ENCODE measurements around the gene SLC25A53. TPM values are rescaled to one million over a fixed set of nuclear protein-coding genes. Genes with fewer than 3 reads are reported as not detected.

SLC25A53 gene
- total and polyA plus RNA-seq, 2 donors (not counting 1 experiment from before 2014, with no cell fraction given): 10.3 to 20.7 TPM

DNA sequence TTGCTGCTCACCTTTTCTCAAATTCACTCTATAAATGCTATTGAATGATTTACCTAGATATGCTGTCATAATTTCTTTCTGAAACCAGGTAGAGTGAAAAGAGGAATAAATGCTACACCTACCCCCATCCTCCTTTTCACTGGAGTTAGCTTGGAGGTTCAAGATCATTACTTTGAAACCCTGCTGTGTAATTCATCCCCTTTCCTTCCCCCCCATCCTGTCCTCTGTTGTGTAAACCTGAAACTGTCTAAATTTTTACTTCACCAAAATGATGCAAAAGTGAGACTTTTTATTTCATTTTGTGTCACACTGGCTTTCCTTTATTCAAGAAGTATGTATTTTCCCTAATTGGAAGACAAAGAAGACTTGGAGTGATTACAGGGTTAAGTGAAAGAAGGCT, 39.0 kb downstream of the SLC25A53 start:
- Histone ChIP-seq H3K27ac (ENCODE audit: low read length in 2 of 2) (no peak overlapping the region), H3K27me3 (replicated peaks in 1 of 4; ENCODE audit: control extremely low read depth in 1 of 4, control insufficient read depth in 3 of 4, insufficient read depth in 4 of 4, low read length in 3 of 4) (no peaks in the 10 kb centered on the region), H3K9ac (ENCODE audit: low read length) (no peak overlapping the region), H3K4me2 (replicated peaks; ENCODE audit: low read depth, low read length, poor library complexity, severe bottlenecking) (no peak overlapping the region), H3K9me3 (ENCODE audit: control extremely low read depth in 1 of 3, control insufficient read depth in 2 of 3, insufficient read depth in 1 of 3, low read length in 2 of 3) (no peaks in the 10 kb centered on the region), H4K20me1 (ENCODE audit: control insufficient read depth, insufficient read depth, low read length, poor library complexity, severe bottlenecking) (no peaks in the 10 kb centered on the region), H2AFZ (ENCODE audit: insufficient read depth, low read depth, low read length, poor library complexity, severe bottlenecking) (no peak overlapping the region), H3K36me3 (replicated peaks in 1 of 2; ENCODE audit: control extremely low read depth in 1 of 2, control insufficient read depth in 1 of 2, extremely low read depth in 1 of 2, insufficient read depth in 2 of 2, low read length in 1 of 2) (no peaks in the 10 kb centered on the region), H3K4me3 (ENCODE audit: control extremely low read depth in 1 of 5, extremely low read depth in 1 of 5, insufficient read depth in 1 of 5, low read depth in 2 of 5, low read length in 4 of 5) (no peak overlapping the region), H3K79me2 (ENCODE audit: control insufficient read depth, insufficient read depth, low read length) (no peaks in the 10 kb centered on the region), H3K4me1 (ENCODE audit: control insufficient read depth in 2 of 2, insufficient read depth in 2 of 2, low read length in 2 of 2) (peaks cover 25 to 31% of the 10 kb centered on the region in 2 donors)
- ATAC-seq (ENCODE audit: low read depth): no peak
- Mint-ChIP-seq H3K4me3 (no peak overlapping the region), H3K27ac (no peak overlapping the region), H3K9me3 (ENCODE audit: insufficient read depth) (no peaks in the 10 kb centered on the region), H3K27me3 (no peaks in the 10 kb centered on the region), H3K4me1 (peaks cover 41% of the 10 kb centered on the region)
- CTCF ChIA-PET: no interaction called here
- TF ChIP-seq, protein P1, sequence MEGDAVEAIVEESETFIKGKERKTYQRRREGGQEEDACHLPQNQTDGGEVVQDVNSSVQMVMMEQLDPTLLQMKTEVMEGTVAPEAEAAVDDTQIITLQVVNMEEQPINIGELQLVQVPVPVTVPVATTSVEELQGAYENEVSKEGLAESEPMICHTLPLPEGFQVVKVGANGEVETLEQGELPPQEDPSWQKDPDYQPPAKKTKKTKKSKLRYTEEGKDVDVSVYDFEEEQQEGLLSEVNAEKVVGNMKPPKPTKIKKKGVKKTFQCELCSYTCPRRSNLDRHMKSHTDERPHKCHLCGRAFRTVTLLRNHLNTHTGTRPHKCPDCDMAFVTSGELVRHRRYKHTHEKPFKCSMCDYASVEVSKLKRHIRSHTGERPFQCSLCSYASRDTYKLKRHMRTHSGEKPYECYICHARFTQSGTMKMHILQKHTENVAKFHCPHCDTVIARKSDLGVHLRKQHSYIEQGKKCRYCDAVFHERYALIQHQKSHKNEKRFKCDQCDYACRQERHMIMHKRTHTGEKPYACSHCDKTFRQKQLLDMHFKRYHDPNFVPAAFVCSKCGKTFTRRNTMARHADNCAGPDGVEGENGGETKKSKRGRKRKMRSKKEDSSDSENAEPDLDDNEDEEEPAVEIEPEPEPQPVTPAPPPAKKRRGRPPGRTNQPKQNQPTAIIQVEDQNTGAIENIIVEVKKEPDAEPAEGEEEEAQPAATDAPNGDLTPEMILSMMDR (IDR thresholded peaks at IDR 0.05): no peak
- TF ChIP-seq EZH2 (IDR thresholded peaks at IDR 0.05; ENCODE audit: borderline replicate concordance, insufficient read depth, low read depth, low read length, poor library complexity, severe bottlenecking): no peak
- DNase-seq: no peak
- intact Hi-C loops (cut with micrococcal nuclease): no loop called here
- POLR2A ChIA-PET: no interaction called here

DNA sequence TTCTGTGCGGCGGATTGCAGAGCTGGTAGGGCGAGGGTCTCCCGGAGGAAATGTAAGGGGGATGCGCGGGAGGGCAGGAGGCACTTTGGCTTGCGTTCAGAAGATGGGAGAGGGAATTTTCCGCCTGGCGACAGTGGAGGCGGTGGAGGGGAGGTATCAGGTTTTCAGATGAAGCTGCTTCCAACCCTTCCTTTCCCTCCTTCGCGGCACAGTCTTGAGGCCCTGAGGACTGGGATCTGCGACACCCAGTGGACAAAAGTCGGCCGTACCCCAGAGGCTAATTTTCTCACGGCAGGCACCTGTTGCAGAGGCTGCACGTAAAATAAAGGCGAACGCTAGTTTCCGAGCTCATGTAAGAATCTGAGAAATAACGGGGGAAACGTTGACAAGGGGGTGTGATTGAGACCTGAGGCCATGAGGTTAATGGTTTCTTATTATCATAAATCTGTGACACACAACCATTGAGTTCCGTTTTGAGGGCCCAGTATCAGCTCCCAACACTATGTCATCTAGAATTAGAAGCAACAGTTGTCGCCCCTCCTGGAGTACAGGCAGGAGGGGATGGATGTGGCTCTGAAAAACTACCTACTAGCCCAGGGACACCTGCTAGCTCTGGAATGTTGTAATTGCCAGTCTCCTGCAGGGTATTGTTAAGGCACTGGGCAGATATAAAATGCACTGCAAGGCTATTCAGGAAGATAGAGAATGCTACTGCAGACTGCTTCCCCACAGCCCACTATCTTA, 43.4 kb downstream of the SLC25A53 start:
- peak overlapping the region; percentile 73 for H3K9ac ChIP-seq (ENCODE audit: low read length)
- POLR2A ChIA-PET: interaction anchor here (0.6 to 1.9 kb wide), 5 partner anchors 12 to 52 kb away, joined by 3 to 10 read pairs (median 3); partner anchors contain the start of gene SLC25A53
- H3K36me3 ChIP-seq (replicated peaks in 1 of 2; ENCODE audit: control extremely low read depth in 1 of 2, control insufficient read depth in 1 of 2, extremely low read depth in 1 of 2, insufficient read depth in 2 of 2, low read length in 1 of 2): no peaks in the 10 kb centered on the region
- no peaks in the 10 kb centered on the region for H4K20me1 ChIP-seq (ENCODE audit: control insufficient read depth, insufficient read depth, low read length, poor library complexity, severe bottlenecking)
- H3K4me1 ChIP-seq (ENCODE audit: control insufficient read depth in 2 of 2, insufficient read depth in 2 of 2, low read length in 2 of 2): peaks cover 29 to 39% of the 10 kb centered on the region in 2 donors
- H2AFZ ChIP-seq (ENCODE audit: insufficient read depth, low read depth, low read length, poor library complexity, severe bottlenecking): peak overlapping the region; percentile 90
- Mint-ChIP-seq H3K9me3 (ENCODE audit: insufficient read depth) (no peaks in the 10 kb centered on the region), H3K27ac (peak overlapping the region; percentile 91), H3K27me3 (no peaks in the 10 kb centered on the region), H3K4me1 (peaks cover 41% of the 10 kb centered on the region), H3K4me3 (peak overlapping the region; percentile 92)
- no peaks in the 10 kb centered on the region for H3K9me3 ChIP-seq (ENCODE audit: control extremely low read depth in 1 of 3, control insufficient read depth in 2 of 3, insufficient read depth in 1 of 3, low read length in 2 of 3)
- 0% methylated on average over 2 of the region's 24 CpGs for WGBS (ENCODE audit: insufficient coverage)
- peak overlapping the region; percentile 29 to 63 for H3K27ac ChIP-seq (ENCODE audit: low read length in 2 of 2)
- H3K4me3 ChIP-seq (ENCODE audit: control extremely low read depth in 1 of 5, extremely low read depth in 1 of 5, insufficient read depth in 1 of 5, low read depth in 2 of 5, low read length in 4 of 5): peak overlapping the region; percentile 41 to 73 (median 65)
- no peaks in the 10 kb centered on the region for H3K79me2 ChIP-seq (ENCODE audit: control insufficient read depth, insufficient read depth, low read length)
- intact Hi-C loops (cut with micrococcal nuclease): loop anchor here (1.0 to 5.0 kb wide), 3 partner anchors 15 to 426 kb away; partner anchors contain the start of genes MORF4L2 and SLC25A53
- CTCF ChIA-PET: interaction anchor here (0.6 to 3.6 kb wide), 12 partner anchors 8 to 268 kb away, joined by 3 to 31 read pairs (median 4); partner anchors contain the start of gene SLC25A53
- DNase-seq: peak; percentile 65
- H3K4me2 ChIP-seq (replicated peaks; ENCODE audit: low read depth, low read length, poor library complexity, severe bottlenecking): peak overlapping the region; percentile 71
- ATAC-seq (ENCODE audit: low read depth): peak; percentile 63
- no peaks in the 10 kb centered on the region for H3K27me3 ChIP-seq (replicated peaks in 1 of 4; ENCODE audit: control extremely low read depth in 1 of 4, control insufficient read depth in 3 of 4, insufficient read depth in 4 of 4, low read length in 3 of 4)
- TF ChIP-seq, protein P1 (IDR thresholded peaks at IDR 0.05): peak; percentile 53
- TF ChIP-seq EZH2 (IDR thresholded peaks at IDR 0.05; ENCODE audit: borderline replicate concordance, insufficient read depth, low read depth, low read length, poor library complexity, severe bottlenecking): no peak
